HepG2 (cell line): ENCODE data around the gene CYTH2. TPM values are rescaled to one million over a fixed set of nuclear protein-coding genes. Genes with fewer than 3 reads are reported as not detected.

Experiments
- CC2D1A ChIP-seq: sonication (generic); formaldehyde crosslinking; IDR thresholded peaks from 2 replicates; pipeline ENCODE4 v1.8.1; 2023; ENCODE audit warnings: mild to moderate bottlenecking, missing genetic modification reagents
- FOSL1 ChIP-seq: sonication (generic); formaldehyde crosslinking; IDR thresholded peaks from 2 replicates; pipeline ENCODE4 v1.9.0; 2021; ENCODE audit warnings: missing genetic modification reagents, borderline replicate concordance
- KMT2A ChIP-seq: sonication (generic); formaldehyde crosslinking; IDR thresholded peaks from 2 replicates; pipeline ENCODE4 v1.4.0; 2020; ENCODE audit warnings: missing genetic modification reagents
- TCF7L2 ChIP-seq: IDR thresholded peaks from 2 replicates; pipeline ENCODE4 v1.6.1; 2011; ENCODE audit warnings: mild to moderate bottlenecking, low read depth, low read length, moderate library complexity
- USF2 ChIP-seq, 2 experiments: sonication (generic) in 1 of 2; formaldehyde crosslinking in 1 of 2; IDR thresholded peaks; 2 replicates each; pipeline versions ENCODE4 v1.5.1 to v1.6.1; 2011 to 2020; ENCODE audit warnings: borderline replicate concordance in 1 of 2, low read depth in 1 of 2, low read length in 1 of 2, mild to moderate bottlenecking in 1 of 2, missing genetic modification reagents in 1 of 2, moderate library complexity in 1 of 2
- ZBTB2 ChIP-seq: sonication (generic); formaldehyde crosslinking; IDR thresholded peaks from 2 replicates; pipeline ENCODE4 v1.8.0; 2022; ENCODE audit warnings: low read depth, missing genetic modification reagents
- ZNF142 ChIP-seq: sonication (generic); formaldehyde crosslinking; IDR thresholded peaks from 2 replicates; pipeline ENCODE4 v1.4.0; 2020; ENCODE audit warnings: missing genetic modification reagents
- ZNF251 ChIP-seq: sonication (generic); formaldehyde crosslinking; IDR thresholded peaks from 2 replicates; pipeline ENCODE4 v1.9.0; 2021; ENCODE audit warnings: mild to moderate bottlenecking, missing genetic modification reagents
- ZNF282 ChIP-seq: fragments of 450-650 bp; IDR thresholded peaks from 2 replicates; pipeline ENCODE4 v1.6.1; 2018; ENCODE audit not compliant: partially characterized antibody
- ZNF446 ChIP-seq: sonication (generic); formaldehyde crosslinking; IDR thresholded peaks from 2 replicates; pipeline ENCODE4 v1.5.0; 2020; ENCODE audit warnings: mild to moderate bottlenecking, missing genetic modification reagents
- ZNF687 ChIP-seq: sonication (generic); formaldehyde crosslinking; IDR thresholded peaks from 2 replicates; pipeline ENCODE4 v1.5.1; 2020; ENCODE audit warnings: mild to moderate bottlenecking, missing genetic modification reagents, moderate library complexity
- polyA plus RNA-seq, 8 experiments: library from polyadenylated mRNA; depleted of rRNA in 3 of 8; stranded (reverse) in 7 of 8; unstranded in 1 of 8; fragments of >200 nt; fragmentation: Illumina TruSeq in 4 of 8; extraction: Trizol in 4 of 8; gene quantifications; 2 replicates each; pipeline versions ENCODE4 v1.2.1 to v1.2.3, GENCODE V29; 2011 to 2016; ENCODE audit warnings: low read depth in 4 of 8, missing spikeins in 1 of 8, mixed read lengths in 1 of 8; ENCODE audit not compliant: insufficient read depth in 1 of 8
- total RNA-seq, 5 experiments: library from RNA; depleted of rRNA; stranded (reverse); fragments of >200 nt; fragmentation: Illumina TruSeq; extraction: Trizol; gene quantifications; 2 replicates each; pipeline ENCODE4 v1.2.3, GENCODE V29; 2016; ENCODE audit warnings: low read depth in 1 of 5

The CYTH2 gene
- total and polyA plus RNA-seq, 2 of the 13 experiments (the other 11 are each of a cell fraction or from before 2014, with no cell fraction given), result 16.5 to 39.3 TPM

- TF ChIP-seq TCF7L2, result no peak
- TF ChIP-seq FOSL1 (CRISPR knock-in tag), result peak; percentile 4; the same call in 1 of the 2 replicates
- TF ChIP-seq USF2 (IDR thresholded peaks at IDR 0.05; ENCODE audit: low read depth, low read length), result no peak
- no peak for TF ChIP-seq USF2 (CRISPR knock-in tag; IDR thresholded peaks at IDR 0.05; ENCODE audit: borderline replicate concordance)
- TF ChIP-seq ZBTB2 (CRISPR knock-in tag), result no peak
- peak; percentile 89 for TF ChIP-seq KMT2A
- 0 out of 2 replicates have a peak, but pooled peaks have one; percentile 2 for TF ChIP-seq CC2D1A
- TF ChIP-seq ZNF687 (CRISPR knock-in tag), result peak; percentile 91
- no peak for TF ChIP-seq ZNF142 (CRISPR knock-in tag)
- TF ChIP-seq ZNF251 (CRISPR knock-in tag), result no peak
- no peak for TF ChIP-seq ZNF282
- no peak for TF ChIP-seq ZNF446 (CRISPR knock-in tag)
These were observed 23.3 kb upstream of the CYTH2 start, which contains the start of gene GRWD1 (continued) for GRCh38 chr19:48445606-48446481.
